WTC11 (cell line): ENCODE results near the gene NIN. TPM values are rescaled to one million over a fixed set of nuclear protein-coding genes. Genes with fewer than 3 reads are reported as not detected.
A peak's percentile ranks its signal among the peaks of the same experiment; 100 is the strongest.

Experiments used
- ATAC-seq: fragments of 200-7000 bp; cut with Tn5 transposase; 2 replicates; pipeline ENCODE4 v1.10.0; 2021; ENCODE audit warnings: mild to moderate bottlenecking, moderate library complexity
- CTCF ChIA-PET: fragments of 300-600 bp; sonication (Branson Sonifier 250); formaldehyde crosslinking; loops from one replicate; lab custom pipeline; 2021; ENCODE audit warnings: antibody characterized with exemption; lab: Charles Lee
- POLR2A ChIA-PET: fragments of 350-600 bp; sonication (Branson Sonifier 250); formaldehyde crosslinking; loops from one replicate; lab custom pipeline; 2021; ENCODE audit warnings: antibody characterized with exemption; lab: Charles Lee
- DNase-seq: peaks from one replicate; pipeline ENCODE4 v3.0.0; 2021; ENCODE audit warnings: low spot score
- H3K27ac Mint-ChIP-seq: 2 replicates; pipeline ENCODE4 v1.8.0; 2021; ENCODE audit warnings: mixed read lengths
- H3K27me3 Mint-ChIP-seq: 2 replicates; pipeline ENCODE4 v1.8.0; 2021; ENCODE audit warnings: low read depth, mild to moderate bottlenecking, moderate library complexity, mixed read lengths
- H3K36me3 Mint-ChIP-seq: 2 replicates; pipeline ENCODE4 v1.8.0; 2021; ENCODE audit warnings: mixed read lengths
- H3K4me1 Mint-ChIP-seq: 2 replicates; pipeline ENCODE4 v1.8.0; 2022; ENCODE audit warnings: mixed read lengths
- H3K4me3 Mint-ChIP-seq: 2 replicates; pipeline ENCODE4 v1.8.0; 2021; ENCODE audit warnings: mild to moderate bottlenecking, moderate library complexity, mixed read lengths
- H3K9me3 Mint-ChIP-seq: 2 replicates; pipeline ENCODE4 v1.8.0; 2021; ENCODE audit warnings: mixed read lengths
- ESRRA ChIP-seq: sonication (generic); formaldehyde crosslinking; IDR thresholded peaks from 2 replicates; pipeline ENCODE4 v1.8.1; 2022; ENCODE audit warnings: mild to moderate bottlenecking, missing genetic modification reagents, borderline replicate concordance
- ETV6 ChIP-seq: sonication (generic); formaldehyde crosslinking; IDR thresholded peaks from 2 replicates; pipeline ENCODE4 v1.8.1; 2022; ENCODE audit warnings: mild to moderate bottlenecking, missing genetic modification reagents
- FOXJ3 ChIP-seq: sonication (generic); formaldehyde crosslinking; IDR thresholded peaks from 2 replicates; pipeline ENCODE4 v1.9.0; 2021; ENCODE audit warnings: missing genetic modification reagents, mild to moderate bottlenecking, borderline replicate concordance
- KAT7 ChIP-seq: sonication (generic); formaldehyde crosslinking; IDR thresholded peaks from 2 replicates; pipeline ENCODE4 v1.8.1; 2023; ENCODE audit warnings: missing genetic modification reagents, mild to moderate bottlenecking, borderline replicate concordance
- MXD4 ChIP-seq: fragments of 250-450 bp; sonication (Bioruptor Pico); IDR thresholded peaks from 2 replicates; pipeline ENCODE4 v1.8.0; 2021; ENCODE audit warnings: mild to moderate bottlenecking, moderate library complexity, borderline replicate concordance
- NR1H2 ChIP-seq: sonication (generic); formaldehyde crosslinking; IDR thresholded peaks from 2 replicates; pipeline ENCODE4 v1.9.0; 2021; ENCODE audit warnings: mild to moderate bottlenecking, moderate library complexity, missing genetic modification reagents
- NR3C1 ChIP-seq: sonication (generic); formaldehyde crosslinking; conservative IDR thresholded peaks from 2 replicates; pipeline ENCODE4 v1.8.1; 2023; ENCODE audit warnings: low read depth, mild to moderate bottlenecking, missing genetic modification reagents
- SOX15 ChIP-seq: fragments of 250-450 bp; sonication (Bioruptor Pico); IDR thresholded peaks from 2 replicates; pipeline ENCODE4 v1.9.0; 2021; ENCODE audit warnings: mild to moderate bottlenecking
- ZNF219 ChIP-seq: sonication (generic); formaldehyde crosslinking; IDR thresholded peaks from 2 replicates; pipeline ENCODE4 v1.8.0; 2023; ENCODE audit warnings: missing genetic modification reagents, mild to moderate bottlenecking, borderline replicate concordance
- ZNF263 ChIP-seq: sonication (generic); formaldehyde crosslinking; IDR thresholded peaks from 2 replicates; pipeline ENCODE4 v1.8.1; 2022; ENCODE audit warnings: low read depth, mild to moderate bottlenecking, moderate library complexity, missing genetic modification reagents
- ZNF416 ChIP-seq: fragments of 250-450 bp; sonication (Bioruptor Pico); IDR thresholded peaks from 2 replicates; pipeline ENCODE4 v1.9.0; 2021; ENCODE audit warnings: mild to moderate bottlenecking, inconsistent platforms
- ZNF423 ChIP-seq: fragments of 250-450 bp; sonication (Bioruptor Pico); IDR thresholded peaks from 2 replicates; pipeline ENCODE4 v2.1.2; 2022; ENCODE audit warnings: mild to moderate bottlenecking, moderate library complexity
- total RNA-seq: library from RNA; stranded (reverse); gene quantifications from 3 replicates; pipeline ENCODE4 v1.2.3, GENCODE V29; 2021
- TF ChIP-seq, protein P1 (sequence below): fragments of 200-600 bp; IDR thresholded peaks from 2 replicates; pipeline ENCODE4 v1.8.0; 2022; ENCODE audit warnings: antibody characterized with exemption
- TF ChIP-seq, protein P2 (sequence below): sonication (generic); formaldehyde crosslinking; IDR thresholded peaks from 2 replicates; pipeline ENCODE4 v1.8.0; 2023; ENCODE audit warnings: missing genetic modification reagents, mild to moderate bottlenecking, borderline replicate concordance
- TF ChIP-seq, protein P3 (sequence below): sonication (generic); formaldehyde crosslinking; IDR thresholded peaks from 2 replicates; pipeline ENCODE4 v1.8.0; 2023; ENCODE audit warnings: mild to moderate bottlenecking, missing genetic modification reagents
- TF ChIP-seq, protein P4 (sequence below): fragments of 250-450 bp; sonication (Bioruptor Pico); IDR thresholded peaks from 2 replicates; pipeline ENCODE4 v1.9.0; 2021; ENCODE audit warnings: moderate library complexity, mild to moderate bottlenecking, inconsistent platforms, borderline replicate concordance
- TF ChIP-seq, protein P5 (sequence below): sonication (generic); formaldehyde crosslinking; IDR thresholded peaks from 2 replicates; pipeline ENCODE4 v1.8.0; 2022; ENCODE audit warnings: mild to moderate bottlenecking, missing genetic modification reagents
- TF ChIP-seq, protein P6 (sequence below): sonication (generic); formaldehyde crosslinking; IDR thresholded peaks from 2 replicates; pipeline ENCODE4 v1.8.0; 2022; ENCODE audit warnings: mild to moderate bottlenecking, missing genetic modification reagents
- TF ChIP-seq, protein P7 (sequence below): sonication (generic); formaldehyde crosslinking; IDR thresholded peaks from 2 replicates; pipeline ENCODE4 v1.8.1; 2023; ENCODE audit warnings: mild to moderate bottlenecking, missing genetic modification reagents, moderate library complexity

The NIN gene
- total RNA-seq, 1 experiment from 2014 or later = 23.8 TPM

DNA sequence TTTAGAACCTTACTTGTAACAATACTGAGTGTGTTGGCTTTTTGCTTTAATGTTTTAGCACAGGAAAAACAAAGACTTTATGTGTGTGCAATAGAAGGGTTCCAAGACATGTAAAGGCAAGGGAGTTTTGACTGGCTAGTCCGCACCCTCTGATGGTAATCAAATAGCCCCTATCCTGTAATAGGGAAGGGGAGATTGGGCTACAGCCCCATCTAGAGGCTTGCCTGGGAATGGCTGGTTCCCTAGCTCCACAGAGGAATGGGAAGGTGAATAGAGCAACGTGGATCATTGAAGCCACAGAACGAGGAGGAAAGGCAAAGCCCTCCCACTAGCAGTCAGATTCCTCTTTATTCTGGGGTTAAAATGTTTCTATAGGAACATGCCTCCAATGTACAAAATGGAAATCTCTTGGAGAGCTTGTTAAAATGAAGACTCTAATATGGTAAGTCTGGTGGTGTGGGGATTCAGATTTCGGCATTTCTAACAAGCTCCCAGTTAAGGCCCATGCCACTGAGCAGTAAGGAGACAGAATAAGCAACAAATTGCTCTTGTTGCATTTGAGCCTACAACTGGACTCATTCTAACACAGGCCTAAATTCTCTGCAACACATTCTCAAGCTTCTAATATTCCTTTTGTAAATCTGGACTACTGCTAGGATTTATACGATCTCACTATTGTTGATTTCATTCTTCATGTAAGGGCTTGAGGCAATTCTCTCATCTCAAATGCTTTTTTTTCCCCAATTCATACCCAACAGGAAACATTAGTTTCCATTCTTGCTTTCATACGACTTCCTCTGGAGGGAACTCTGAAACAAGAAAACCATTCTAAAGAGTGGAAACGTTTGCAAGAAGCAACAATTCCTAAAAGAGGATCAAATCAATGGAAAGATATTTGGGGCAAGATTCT lies 57.1 kb downstream of the NIN start:
- Mint-ChIP-seq H3K27ac (peak overlapping the region; percentile 43), H3K4me1 (peaks cover 12% of the 10 kb centered on the region), H3K36me3 (peaks cover 32% of the 10 kb centered on the region)
- ChIA-PET POLR2A (interaction anchor here (0.5 kb wide), 1 partner anchor 58 kb away, joined by 3 read pairs; no protein-coding TSS in a partner anchor), CTCF (interaction anchor here (0.6 to 2.1 kb wide), 40 partner anchors 8 to 456 kb away, joined by 3 to 33 read pairs (median 5); partner anchors contain the start of genes ATL1 and SAV1)
- no peak for TF ChIP-seq NR3C1
- TF ChIP-seq, protein P1, sequence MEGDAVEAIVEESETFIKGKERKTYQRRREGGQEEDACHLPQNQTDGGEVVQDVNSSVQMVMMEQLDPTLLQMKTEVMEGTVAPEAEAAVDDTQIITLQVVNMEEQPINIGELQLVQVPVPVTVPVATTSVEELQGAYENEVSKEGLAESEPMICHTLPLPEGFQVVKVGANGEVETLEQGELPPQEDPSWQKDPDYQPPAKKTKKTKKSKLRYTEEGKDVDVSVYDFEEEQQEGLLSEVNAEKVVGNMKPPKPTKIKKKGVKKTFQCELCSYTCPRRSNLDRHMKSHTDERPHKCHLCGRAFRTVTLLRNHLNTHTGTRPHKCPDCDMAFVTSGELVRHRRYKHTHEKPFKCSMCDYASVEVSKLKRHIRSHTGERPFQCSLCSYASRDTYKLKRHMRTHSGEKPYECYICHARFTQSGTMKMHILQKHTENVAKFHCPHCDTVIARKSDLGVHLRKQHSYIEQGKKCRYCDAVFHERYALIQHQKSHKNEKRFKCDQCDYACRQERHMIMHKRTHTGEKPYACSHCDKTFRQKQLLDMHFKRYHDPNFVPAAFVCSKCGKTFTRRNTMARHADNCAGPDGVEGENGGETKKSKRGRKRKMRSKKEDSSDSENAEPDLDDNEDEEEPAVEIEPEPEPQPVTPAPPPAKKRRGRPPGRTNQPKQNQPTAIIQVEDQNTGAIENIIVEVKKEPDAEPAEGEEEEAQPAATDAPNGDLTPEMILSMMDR = peak; percentile 72
- TF ChIP-seq, all 79 proteins: peak for 1
- DNase-seq (peak; percentile 83), ATAC-seq (peak; percentile 98)
- Mint-ChIP-seq H3K4me3 (no peak overlapping the region), H3K9me3 (no peaks in the 10 kb centered on the region), H3K27me3 (no peaks in the 10 kb centered on the region)

DNA sequence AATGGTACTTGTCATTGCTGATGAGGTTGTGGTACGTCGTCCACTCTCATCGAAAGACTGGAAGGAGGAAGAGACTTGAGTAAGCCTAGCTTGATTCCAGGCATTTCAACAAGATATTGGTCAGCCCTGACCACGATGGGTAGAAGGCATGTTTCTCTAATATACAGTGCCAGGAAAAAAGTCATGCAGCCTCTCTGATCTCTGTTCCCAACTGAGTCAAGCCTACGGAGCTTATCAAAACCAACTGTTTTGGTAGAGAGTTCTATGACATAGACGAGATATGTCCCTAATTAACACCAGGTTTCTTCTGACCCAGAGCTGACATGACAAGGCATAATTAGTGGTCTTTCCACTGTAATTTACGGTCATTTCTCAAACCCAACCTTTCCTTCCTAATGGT lies 58.5 kb downstream of the NIN start:
- Mint-ChIP-seq H3K4me1 (peaks cover 5% of the 10 kb centered on the region), H3K27ac (no peak overlapping the region), H3K9me3 (no peaks in the 10 kb centered on the region), H3K27me3 (no peaks in the 10 kb centered on the region), H3K36me3 (peaks cover 42% of the 10 kb centered on the region), H3K4me3 (no peak overlapping the region)
- CTCF ChIA-PET = interaction anchor here (1.5 to 2.1 kb wide), 4 partner anchors 10 to 171 kb away, joined by 3 to 33 read pairs (median 14); no protein-coding TSS in a partner anchor
- POLR2A ChIA-PET = no interaction called here
- DNase-seq (no peak), ATAC-seq (no peak)
- no peak for TF ChIP-seq ZNF416 (CRISPR knock-in tag)
- TF ChIP-seq, protein P2, sequence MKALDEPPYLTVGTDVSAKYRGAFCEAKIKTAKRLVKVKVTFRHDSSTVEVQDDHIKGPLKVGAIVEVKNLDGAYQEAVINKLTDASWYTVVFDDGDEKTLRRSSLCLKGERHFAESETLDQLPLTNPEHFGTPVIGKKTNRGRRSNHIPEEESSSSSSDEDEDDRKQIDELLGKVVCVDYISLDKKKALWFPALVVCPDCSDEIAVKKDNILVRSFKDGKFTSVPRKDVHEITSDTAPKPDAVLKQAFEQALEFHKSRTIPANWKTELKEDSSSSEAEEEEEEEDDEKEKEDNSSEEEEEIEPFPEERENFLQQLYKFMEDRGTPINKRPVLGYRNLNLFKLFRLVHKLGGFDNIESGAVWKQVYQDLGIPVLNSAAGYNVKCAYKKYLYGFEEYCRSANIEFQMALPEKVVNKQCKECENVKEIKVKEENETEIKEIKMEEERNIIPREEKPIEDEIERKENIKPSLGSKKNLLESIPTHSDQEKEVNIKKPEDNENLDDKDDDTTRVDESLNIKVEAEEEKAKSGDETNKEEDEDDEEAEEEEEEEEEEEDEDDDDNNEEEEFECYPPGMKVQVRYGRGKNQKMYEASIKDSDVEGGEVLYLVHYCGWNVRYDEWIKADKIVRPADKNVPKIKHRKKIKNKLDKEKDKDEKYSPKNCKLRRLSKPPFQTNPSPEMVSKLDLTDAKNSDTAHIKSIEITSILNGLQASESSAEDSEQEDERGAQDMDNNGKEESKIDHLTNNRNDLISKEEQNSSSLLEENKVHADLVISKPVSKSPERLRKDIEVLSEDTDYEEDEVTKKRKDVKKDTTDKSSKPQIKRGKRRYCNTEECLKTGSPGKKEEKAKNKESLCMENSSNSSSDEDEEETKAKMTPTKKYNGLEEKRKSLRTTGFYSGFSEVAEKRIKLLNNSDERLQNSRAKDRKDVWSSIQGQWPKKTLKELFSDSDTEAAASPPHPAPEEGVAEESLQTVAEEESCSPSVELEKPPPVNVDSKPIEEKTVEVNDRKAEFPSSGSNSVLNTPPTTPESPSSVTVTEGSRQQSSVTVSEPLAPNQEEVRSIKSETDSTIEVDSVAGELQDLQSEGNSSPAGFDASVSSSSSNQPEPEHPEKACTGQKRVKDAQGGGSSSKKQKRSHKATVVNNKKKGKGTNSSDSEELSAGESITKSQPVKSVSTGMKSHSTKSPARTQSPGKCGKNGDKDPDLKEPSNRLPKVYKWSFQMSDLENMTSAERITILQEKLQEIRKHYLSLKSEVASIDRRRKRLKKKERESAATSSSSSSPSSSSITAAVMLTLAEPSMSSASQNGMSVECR (CRISPR knock-in tag) = no peak
- no peak for TF ChIP-seq FOXJ3
- TF ChIP-seq MXD4 (CRISPR knock-in tag) = no peak
- no peak for TF ChIP-seq SOX15
- no peak for TF ChIP-seq KAT7 (CRISPR knock-in tag)
- TF ChIP-seq ESRRA (CRISPR knock-in tag) = no peak
- TF ChIP-seq, protein P3, sequence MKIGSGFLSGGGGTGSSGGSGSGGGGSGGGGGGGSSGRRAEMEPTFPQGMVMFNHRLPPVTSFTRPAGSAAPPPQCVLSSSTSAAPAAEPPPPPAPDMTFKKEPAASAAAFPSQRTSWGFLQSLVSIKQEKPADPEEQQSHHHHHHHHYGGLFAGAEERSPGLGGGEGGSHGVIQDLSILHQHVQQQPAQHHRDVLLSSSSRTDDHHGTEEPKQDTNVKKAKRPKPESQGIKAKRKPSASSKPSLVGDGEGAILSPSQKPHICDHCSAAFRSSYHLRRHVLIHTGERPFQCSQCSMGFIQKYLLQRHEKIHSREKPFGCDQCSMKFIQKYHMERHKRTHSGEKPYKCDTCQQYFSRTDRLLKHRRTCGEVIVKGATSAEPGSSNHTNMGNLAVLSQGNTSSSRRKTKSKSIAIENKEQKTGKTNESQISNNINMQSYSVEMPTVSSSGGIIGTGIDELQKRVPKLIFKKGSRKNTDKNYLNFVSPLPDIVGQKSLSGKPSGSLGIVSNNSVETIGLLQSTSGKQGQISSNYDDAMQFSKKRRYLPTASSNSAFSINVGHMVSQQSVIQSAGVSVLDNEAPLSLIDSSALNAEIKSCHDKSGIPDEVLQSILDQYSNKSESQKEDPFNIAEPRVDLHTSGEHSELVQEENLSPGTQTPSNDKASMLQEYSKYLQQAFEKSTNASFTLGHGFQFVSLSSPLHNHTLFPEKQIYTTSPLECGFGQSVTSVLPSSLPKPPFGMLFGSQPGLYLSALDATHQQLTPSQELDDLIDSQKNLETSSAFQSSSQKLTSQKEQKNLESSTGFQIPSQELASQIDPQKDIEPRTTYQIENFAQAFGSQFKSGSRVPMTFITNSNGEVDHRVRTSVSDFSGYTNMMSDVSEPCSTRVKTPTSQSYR (CRISPR knock-in tag) = no peak
- TF ChIP-seq ETV6 (CRISPR knock-in tag) = no peak
- TF ChIP-seq, protein P4, sequence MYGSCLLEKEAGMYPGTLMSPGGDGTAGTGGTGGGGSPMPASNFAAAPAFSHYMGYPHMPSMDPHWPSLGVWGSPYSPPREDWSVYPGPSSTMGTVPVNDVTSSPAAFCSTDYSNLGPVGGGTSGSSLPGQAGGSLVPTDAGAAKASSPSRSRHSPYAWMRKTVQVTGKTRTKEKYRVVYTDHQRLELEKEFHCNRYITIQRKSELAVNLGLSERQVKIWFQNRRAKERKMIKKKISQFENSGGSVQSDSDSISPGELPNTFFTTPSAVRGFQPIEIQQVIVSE = no peak
- no peak for TF ChIP-seq ZNF423 (CRISPR knock-in tag)
- TF ChIP-seq, protein P5, sequence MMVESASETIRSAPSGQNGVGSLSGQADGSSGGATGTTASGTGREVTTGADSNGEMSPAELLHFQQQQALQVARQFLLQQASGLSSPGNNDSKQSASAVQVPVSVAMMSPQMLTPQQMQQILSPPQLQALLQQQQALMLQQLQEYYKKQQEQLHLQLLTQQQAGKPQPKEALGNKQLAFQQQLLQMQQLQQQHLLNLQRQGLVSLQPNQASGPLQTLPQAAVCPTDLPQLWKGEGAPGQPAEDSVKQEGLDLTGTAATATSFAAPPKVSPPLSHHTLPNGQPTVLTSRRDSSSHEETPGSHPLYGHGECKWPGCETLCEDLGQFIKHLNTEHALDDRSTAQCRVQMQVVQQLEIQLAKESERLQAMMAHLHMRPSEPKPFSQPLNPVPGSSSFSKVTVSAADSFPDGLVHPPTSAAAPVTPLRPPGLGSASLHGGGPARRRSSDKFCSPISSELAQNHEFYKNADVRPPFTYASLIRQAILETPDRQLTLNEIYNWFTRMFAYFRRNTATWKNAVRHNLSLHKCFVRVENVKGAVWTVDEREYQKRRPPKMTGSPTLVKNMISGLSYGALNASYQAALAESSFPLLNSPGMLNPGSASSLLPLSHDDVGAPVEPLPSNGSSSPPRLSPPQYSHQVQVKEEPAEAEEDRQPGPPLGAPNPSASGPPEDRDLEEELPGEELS (CRISPR knock-in tag) = no peak
- no peak for TF ChIP-seq ZNF263
- TF ChIP-seq ZNF219 (CRISPR knock-in tag) = no peak
- TF ChIP-seq, protein P6, sequence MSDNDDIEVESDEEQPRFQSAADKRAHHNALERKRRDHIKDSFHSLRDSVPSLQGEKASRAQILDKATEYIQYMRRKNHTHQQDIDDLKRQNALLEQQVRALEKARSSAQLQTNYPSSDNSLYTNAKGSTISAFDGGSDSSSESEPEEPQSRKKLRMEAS (CRISPR knock-in tag) = no peak
- no peak for TF ChIP-seq NR1H2 (CRISPR knock-in tag)
- TF ChIP-seq, protein P7, sequence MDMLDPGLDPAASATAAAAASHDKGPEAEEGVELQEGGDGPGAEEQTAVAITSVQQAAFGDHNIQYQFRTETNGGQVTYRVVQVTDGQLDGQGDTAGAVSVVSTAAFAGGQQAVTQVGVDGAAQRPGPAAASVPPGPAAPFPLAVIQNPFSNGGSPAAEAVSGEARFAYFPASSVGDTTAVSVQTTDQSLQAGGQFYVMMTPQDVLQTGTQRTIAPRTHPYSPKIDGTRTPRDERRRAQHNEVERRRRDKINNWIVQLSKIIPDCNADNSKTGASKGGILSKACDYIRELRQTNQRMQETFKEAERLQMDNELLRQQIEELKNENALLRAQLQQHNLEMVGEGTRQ (CRISPR knock-in tag) = no peak
